GM19099 (cell line): ENCODE measurements around the gene WNT9A.

Experiments
- POLR2A ChIP-seq: IDR thresholded peaks from 3 replicates; pipeline ENCODE4 v1.6.1; 2011; ENCODE audit warnings: low read depth; ENCODE audit not compliant: insufficient read length; ENCODE audit errors: extremely low read depth

The WNT9A gene, protein sequence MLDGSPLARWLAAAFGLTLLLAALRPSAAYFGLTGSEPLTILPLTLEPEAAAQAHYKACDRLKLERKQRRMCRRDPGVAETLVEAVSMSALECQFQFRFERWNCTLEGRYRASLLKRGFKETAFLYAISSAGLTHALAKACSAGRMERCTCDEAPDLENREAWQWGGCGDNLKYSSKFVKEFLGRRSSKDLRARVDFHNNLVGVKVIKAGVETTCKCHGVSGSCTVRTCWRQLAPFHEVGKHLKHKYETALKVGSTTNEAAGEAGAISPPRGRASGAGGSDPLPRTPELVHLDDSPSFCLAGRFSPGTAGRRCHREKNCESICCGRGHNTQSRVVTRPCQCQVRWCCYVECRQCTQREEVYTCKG

DNA sequence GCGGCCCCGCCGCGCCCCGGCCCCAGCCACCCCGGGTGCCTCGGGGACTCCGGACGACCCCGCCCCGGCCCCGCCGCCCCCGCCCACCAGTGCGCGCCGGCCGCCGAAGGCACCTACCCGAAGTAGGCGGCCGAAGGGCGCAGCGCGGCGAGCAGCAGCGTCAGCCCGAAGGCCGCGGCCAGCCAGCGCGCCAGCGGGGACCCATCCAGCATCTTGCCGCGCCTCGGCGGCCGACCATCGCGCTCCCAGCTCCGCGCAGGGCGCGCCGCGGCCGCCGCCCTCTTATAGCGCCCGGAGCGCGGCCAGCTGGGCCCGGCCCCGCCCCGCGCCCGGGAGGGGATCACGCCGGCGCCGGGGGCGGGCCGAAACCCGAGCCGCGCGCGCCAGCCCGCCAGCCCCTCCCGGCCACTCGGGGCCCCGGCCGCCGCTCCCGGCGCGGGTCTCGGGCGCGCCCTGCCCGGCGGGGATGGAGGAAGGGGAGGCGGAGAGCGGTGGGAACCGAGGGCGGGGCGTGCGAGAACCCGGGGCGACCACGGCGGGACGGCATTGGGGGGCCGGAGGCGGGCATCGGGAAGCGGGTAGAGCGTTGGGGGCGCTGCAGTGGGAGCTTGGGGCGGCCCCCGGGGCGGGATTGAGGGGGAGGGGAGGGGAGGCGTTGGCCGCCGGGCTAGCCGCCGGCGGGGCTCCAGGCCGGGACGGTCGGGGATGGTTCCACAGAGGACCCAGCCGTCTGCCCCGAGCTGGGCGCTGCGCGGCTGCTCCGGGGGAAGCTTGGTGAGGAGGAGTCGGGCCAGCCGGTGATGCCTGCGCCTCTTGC is at the start of gene WNT9A:
WNT9A (minus strand) TSS at position 257 of the 817 bp plus-strand sequence; CDS start at position 212, 45 bp downstream.
- no peak for TF ChIP-seq POLR2A

DNA sequence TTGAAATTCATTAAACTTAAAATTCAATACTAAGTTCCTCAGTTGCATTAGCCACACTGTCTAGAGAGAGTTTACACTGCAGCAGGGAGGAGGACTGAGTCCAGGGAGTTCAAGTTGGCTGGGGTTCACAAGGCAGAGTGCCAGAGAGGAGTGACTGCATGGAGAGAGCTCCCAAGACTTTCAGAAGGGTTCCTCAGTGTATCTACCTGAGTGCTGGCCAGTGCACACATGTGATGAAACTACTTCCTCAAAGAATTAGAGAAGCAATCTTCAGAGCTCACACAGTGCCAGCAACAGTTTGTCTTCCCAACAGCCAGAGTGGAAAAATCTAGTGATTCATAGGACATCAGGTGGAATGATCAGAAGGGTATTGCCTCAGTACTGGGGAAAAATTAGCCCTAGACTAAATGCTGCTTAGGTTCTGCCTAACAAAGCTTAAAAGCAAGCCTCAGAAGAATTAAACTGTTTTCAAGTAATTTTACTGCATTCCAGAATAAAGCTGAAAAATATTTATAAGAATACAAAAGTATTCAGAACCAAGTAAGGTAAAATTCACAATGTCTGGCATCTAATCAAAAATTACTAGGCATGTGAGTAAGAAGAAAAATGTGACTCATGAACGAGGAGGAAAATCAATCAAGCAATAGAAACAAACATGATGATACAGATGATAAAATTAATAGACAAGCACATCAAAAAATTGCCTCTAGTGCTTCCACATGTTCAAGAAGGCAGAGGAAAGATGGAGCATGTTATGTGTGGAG is 48.6 kb upstream of the WNT9A start:
- TF ChIP-seq POLR2A, result no peak

DNA sequence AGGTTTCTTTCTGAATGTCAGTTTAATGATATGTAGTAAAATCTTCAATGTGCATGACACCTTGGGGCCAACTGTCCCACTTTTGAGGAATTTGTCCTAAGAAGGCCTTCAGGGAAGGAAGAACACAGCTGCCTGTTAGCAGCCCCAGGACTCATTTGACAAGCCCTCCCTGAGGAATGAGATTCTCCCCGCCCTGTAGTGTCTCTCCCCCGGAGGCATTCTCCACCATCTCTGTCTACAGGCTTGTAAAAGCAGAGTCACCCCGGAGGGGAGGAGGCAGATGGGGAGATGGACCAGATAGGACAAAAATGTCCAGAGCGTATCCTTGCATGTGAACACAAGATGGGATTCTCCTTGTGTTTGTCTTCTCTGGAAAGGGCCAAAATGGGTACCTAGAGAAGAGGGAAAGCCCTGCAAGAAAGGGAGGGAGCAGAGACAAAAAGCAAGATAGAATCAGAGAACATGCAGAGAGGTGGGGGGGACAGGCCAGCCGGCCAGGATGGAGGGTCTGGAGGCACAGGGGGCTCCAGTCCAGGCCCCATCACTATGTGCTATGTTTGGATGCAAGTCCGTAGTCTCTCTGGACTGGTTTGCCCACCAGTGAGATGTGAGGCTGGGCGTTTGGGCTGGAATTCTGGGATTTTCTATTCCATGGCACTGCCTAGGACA is 47.0 kb upstream of the WNT9A start:
- no peak for TF ChIP-seq POLR2A

DNA sequence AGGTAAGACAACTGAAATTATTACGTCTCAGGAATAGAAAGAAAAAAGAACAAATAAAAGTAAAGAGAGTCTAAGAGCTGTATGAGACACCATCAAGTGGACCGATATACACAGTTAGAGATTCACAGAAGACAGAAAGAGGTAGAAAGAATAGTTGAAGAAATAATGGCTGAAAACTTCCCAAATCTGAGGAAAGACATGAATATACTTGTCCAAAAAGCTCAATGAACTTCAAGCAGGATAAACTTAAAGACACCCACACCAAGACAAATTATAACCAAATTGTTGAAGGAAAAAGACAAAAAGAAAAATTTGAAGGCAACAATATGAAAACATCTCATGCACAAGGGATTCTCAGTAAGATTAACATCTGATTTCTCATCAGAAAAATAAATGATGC is 39.4 kb upstream of the WNT9A start:
- no peak for TF ChIP-seq POLR2A

DNA sequence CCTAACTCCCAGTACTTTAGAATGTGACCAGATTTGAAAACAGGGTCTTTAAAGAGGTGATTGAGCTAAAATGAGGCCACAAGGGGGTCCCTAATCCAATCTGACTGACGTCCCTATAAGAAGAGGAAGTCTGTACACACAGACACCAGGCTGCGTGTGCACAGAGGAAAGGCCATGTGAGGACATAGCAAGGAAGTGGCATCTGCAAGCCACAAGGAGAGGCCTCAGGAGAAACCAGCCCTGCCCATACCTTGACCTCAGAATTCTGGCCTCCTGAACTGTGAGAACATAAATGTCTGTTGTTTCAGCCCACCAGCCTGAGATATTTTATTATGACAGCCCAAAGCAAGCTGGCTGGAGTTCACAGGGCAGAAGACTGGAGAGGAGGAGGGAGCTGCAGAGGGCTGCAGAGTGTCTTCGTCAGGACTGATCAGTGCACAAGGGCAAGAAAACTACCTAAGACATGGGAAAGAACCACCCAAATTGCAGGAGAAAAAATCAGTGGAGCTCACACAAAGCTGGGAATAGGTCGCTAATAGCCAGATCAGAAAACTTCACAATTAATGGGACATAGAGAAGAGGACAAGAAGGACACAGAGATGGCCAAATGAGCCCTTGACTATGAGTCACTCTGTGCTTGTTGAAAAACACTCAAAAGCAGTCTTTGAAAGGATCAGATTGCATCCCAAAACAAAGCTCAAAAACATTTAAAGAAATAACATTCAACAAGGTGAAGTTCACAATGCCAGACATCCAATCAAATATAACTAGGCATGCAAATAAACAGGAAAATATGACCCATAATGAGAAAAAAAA is 14.1 kb upstream of the WNT9A start:
- no peak for TF ChIP-seq POLR2A

DNA sequence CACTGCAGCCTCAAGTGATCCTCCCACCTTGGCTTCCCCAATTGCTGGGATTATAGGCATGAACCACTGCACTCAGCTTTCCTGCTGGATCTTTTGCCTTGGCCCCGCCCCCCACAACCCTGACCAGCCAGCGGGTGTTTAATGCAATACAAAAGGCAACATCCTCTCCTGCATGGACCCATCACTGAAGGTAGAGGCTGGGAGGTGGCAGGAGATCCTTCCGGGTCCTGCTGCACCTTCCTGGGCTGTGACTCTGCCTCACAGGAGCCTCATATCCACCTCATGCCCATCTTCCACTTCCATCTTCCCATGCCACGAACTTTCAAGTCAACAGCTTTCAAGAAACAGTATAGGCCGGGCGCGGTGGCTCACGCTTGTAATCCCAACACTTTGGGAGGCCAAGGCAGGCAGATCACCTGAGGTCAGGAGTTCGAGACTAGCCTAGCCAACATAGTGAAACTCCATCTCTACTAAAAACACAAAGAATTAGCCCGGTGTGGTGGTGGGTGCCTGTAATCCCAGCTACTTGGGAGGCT is 11.7 kb upstream of the WNT9A start:
- TF ChIP-seq POLR2A, result no peak

DNA sequence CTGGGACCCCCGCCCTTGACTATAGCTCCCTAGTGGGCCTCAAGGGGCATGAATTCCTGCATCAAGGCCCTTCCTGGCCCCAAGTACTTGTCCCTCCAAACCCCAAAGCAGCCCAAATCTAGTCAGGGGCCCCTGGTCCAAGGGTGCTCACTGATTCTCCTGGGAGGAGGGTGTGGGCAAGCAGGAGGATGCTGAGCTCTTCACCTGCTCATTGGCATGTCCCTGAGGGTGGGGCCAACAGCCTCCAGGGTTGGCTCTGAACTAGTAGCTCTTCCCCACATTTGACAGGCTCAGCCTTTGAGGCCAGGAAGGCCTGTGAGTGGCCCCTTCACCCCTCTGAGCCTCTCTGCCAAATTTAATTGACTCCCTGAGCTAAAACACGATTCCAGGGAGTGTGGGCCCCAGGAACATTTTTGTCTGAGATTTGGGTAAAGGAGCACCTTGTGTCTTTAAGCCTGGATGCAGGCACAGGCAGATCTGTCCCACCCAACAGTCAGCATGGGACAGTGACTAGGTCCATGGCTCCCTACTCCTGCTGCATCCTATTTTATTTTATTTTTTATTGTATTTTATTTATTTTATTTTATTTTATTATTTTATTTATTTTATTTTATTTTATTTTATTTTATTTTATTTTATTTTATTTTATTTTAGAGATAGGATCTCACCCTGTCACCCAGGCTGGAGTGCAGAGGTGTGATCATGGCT is 11.0 kb upstream of the WNT9A start:
- no peak for TF ChIP-seq POLR2A

DNA sequence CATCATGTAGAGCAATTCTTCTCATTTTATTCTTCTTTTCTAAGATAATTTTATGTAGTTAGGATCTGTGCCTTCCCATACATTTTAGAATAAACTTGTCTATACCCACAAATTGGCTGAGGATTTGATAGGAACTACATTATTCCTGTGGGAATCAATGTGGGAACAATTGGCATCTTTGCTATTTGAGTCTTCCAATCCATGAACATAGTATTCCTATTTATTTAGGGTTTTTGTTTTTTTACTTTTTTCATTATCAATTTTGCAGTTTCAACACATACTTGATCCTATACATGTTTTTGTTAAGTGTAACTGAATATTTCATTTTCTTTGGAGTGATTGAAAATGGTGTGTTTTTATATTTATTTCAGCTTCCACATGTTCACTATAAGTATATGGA is 8.1 kb upstream of the WNT9A start:
- no peak for TF ChIP-seq POLR2A

DNA sequence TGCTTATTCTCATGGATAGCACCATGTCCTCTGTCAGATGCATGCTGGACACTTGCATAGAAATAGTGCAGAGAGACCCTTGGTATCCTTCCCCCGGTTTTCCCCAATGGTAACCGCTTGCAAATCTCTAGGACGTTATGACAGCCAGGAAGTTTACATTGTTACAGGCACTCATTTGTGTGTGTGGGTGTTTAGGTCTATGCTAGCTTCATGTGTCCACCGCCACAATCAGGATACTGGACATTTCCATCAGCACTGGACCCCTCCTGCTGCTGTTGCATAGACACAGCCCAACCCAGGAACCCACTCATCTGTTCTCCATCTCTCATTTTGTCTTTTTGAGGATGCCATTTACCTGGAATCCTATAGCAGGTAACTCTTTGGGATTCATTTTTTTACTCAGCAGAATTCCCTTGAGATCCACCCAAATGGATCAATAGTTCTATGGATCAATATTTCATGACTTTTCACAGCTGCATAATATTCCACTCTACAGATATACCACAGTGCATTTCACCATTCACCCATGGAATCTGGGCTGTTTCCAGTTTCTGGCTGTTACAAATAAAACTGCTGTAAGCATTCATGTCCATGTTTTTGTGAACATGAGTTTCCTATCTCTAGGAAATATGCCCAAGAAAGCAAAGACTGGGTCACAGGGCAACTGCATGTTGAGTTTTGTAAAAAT is 6.6 kb upstream of the WNT9A start:
- no peak for TF ChIP-seq POLR2A

DNA sequence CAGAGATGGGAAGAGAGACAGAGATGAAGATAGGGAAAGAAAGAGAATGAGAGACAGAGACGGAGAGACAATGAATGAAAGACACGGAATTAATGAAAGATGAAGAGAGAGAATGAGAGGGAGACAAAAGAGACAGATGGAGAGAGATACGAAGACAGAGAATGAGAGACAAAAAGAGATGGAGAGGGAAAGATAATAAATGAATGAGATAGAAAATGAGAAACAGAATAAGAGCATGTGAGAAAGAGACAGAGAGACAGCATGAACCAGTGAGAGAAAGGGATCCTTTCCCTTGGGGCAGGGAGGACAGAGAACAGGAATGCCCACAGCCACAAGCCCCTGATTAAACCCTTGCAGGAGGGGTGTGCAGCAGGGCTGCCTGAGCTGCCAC is 5.3 kb upstream of the WNT9A start:
- no peak for TF ChIP-seq POLR2A

DNA sequence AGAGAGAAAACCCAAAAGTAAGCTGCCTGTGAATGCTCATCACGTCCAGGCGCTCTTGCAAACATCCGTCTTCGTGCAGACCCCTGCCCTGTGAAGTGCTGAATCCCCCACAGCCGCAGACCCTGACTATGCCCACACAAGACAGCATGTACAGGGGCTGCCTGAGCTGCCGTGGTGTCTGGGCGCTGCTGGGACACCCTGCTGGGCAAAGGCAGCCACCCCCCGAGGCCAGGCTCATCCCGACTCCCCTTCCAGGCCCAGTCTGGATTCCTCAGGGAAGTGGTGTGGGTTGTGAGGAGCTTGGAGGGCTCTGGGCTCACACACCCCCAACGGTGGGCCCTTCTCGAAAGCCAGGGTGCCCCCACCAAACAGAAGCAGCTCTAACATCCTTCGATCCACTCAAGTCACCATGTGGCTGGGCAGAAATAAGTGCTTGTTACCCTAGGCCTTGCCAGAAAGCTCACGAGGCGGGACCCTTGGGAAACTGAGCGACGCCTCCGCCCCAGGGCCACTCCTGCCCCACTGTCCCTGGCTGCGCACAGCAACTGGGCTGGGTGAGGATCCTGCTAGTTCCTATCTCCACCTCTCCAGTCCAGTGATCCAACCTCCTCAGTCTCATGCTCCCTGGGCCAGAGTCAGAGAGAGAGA is 4.8 kb upstream of the WNT9A start:
- TF ChIP-seq POLR2A, result no peak
